ENCODE data around the gene ZMYND8. TPM values are rescaled to one million over a fixed set of nuclear protein-coding genes. Genes with fewer than 3 reads are reported as not detected.

ZMYND8 gene
- total RNA-seq, 1 experiment from 2014 or later = 29.0 TPM

GRCh38 chr20:47189060-47189459, 167.4 kb downstream of the ZMYND8 start:
- no TSS peak for BruUV-seq (replicated peaks)
- Histone ChIP-seq H3K9me3 (ENCODE audit: control insufficient read depth in 1 of 2, insufficient read depth in 1 of 2, low read depth in 1 of 2, low read length in 2 of 2) (no peaks in the 10 kb centered on the region), H3K36me3 (ENCODE audit: control insufficient read depth in 1 of 2, insufficient read depth in 2 of 2, low read length in 2 of 2) (no peaks in the 10 kb centered on the region), H3K27me3 (ENCODE audit: insufficient read depth, low read length) (no peaks in the 10 kb centered on the region; the same call in 1 of the 2 replicates), H3K4me2 (ENCODE audit: low read length) (no peak overlapping the region), H3K9me2 (ENCODE audit: insufficient read depth) (no peaks in the 10 kb centered on the region), H3K27ac (ENCODE audit: low read depth, low read length) (no peak overlapping the region), H3K4me1 (ENCODE audit: control insufficient read depth in 1 of 2, insufficient read depth in 2 of 2, low read length in 2 of 2) (peaks cover 0 to 14% of the 10 kb centered on the region in 2 experiments; a peak in 2 of 4 replicates), H3K9ac (ENCODE audit: low read length) (no peak overlapping the region), H3K4me3 (replicated peaks in 1 of 2; ENCODE audit: low read depth in 1 of 2, low read length in 2 of 2) (no peak overlapping the region), H3K79me2 (ENCODE audit: insufficient read depth, low read length) (no peaks in the 10 kb centered on the region), H4K20me1 (ENCODE audit: insufficient read depth) (no peaks in the 10 kb centered on the region), H2AFZ (ENCODE audit: low read depth, low read length, poor library complexity, severe bottlenecking) (no peak overlapping the region)
- RAD21 ChIA-PET (ENCODE audit: low non-redundant PET in 1 of 2, low total read pairs in 2 of 2, uncharacterized antibody in 2 of 2, unreplicated experiment in 2 of 2) = no interaction called here
- DNase-seq (ENCODE audit: low read depth, low spot score) = no peak
- intact Hi-C loops (cut with micrococcal nuclease) = no loop called here
- POLR2A ChIA-PET = no interaction called here
- CTCF ChIA-PET = no interaction called here
- TF ChIP-seq ZFX (IDR thresholded peaks at IDR 0.05) (no peak), POLR2A (IDR thresholded peaks at IDR 0.05; ENCODE audit: borderline replicate concordance, extremely low read depth, insufficient read depth, insufficient read length) (no peak), ELF1 (IDR thresholded peaks at IDR 0.05; ENCODE audit: borderline replicate concordance, low read depth) (no peak), SP1 (IDR thresholded peaks at IDR 0.05; ENCODE audit: low read depth) (no peak), RAD21 (IDR thresholded peaks at IDR 0.05; ENCODE audit: low read depth) (no peak), EZH2phosphoT487 (IDR thresholded peaks at IDR 0.05; ENCODE audit: borderline replicate concordance) (no peak), FOSL1 (IDR thresholded peaks at IDR 0.05; ENCODE audit: low read depth) (no peak), EGR1 (IDR thresholded peaks at IDR 0.05; ENCODE audit: low read depth) (no peak), CEBPB (IDR thresholded peaks at IDR 0.05; ENCODE audit: low read depth) (no peak), SIN3A (IDR thresholded peaks at IDR 0.05; ENCODE audit: low read depth) (no peak)
- no peak for ATAC-seq

- no peak overlapping the region for H3K27ac ChIP-seq (ENCODE audit: low read depth, low read length)
- DNase-seq (ENCODE audit: low read depth, low spot score) = no peak
- H3K9me3 ChIP-seq (ENCODE audit: control insufficient read depth in 1 of 2, insufficient read depth in 1 of 2, low read depth in 1 of 2, low read length in 2 of 2) = no peaks in the 10 kb centered on the region
- CTCF ChIA-PET = no interaction called here
- no peaks in the 10 kb centered on the region for H4K20me1 ChIP-seq (ENCODE audit: insufficient read depth)
- peaks cover 0 to 14% of the 10 kb centered on the region in 2 experiments; a peak in 2 of 4 replicates for H3K4me1 ChIP-seq (ENCODE audit: control insufficient read depth in 1 of 2, insufficient read depth in 2 of 2, low read length in 2 of 2)
- POLR2A ChIA-PET = no interaction called here
- no peak for ATAC-seq
- RAD21 ChIA-PET (ENCODE audit: low non-redundant PET in 1 of 2, low total read pairs in 2 of 2, uncharacterized antibody in 2 of 2, unreplicated experiment in 2 of 2) = no interaction called here
- H3K9me2 ChIP-seq (ENCODE audit: insufficient read depth) = no peaks in the 10 kb centered on the region
- no peak overlapping the region for H3K4me2 ChIP-seq (ENCODE audit: low read length)
- H2AFZ ChIP-seq (ENCODE audit: low read depth, low read length, poor library complexity, severe bottlenecking) = no peak overlapping the region
- intact Hi-C loops (cut with micrococcal nuclease) = no loop called here
- no peaks in the 10 kb centered on the region for H3K36me3 ChIP-seq (ENCODE audit: control insufficient read depth in 1 of 2, insufficient read depth in 2 of 2, low read length in 2 of 2)
- H3K79me2 ChIP-seq (ENCODE audit: insufficient read depth, low read length) = no peaks in the 10 kb centered on the region
- no peak overlapping the region for H3K4me3 ChIP-seq (replicated peaks in 1 of 2; ENCODE audit: low read depth in 1 of 2, low read length in 2 of 2)
- no peak overlapping the region for H3K9ac ChIP-seq (ENCODE audit: low read length)
- TF ChIP-seq SP1 (IDR thresholded peaks at IDR 0.05; ENCODE audit: low read depth) (no peak), EZH2 (IDR thresholded peaks at IDR 0.05) (no peak), SIN3A (IDR thresholded peaks at IDR 0.05; ENCODE audit: low read depth) (no peak)
- BruUV-seq (replicated peaks) = no TSS peak
- H3K27me3 ChIP-seq (ENCODE audit: insufficient read depth, low read length) = no peaks in the 10 kb centered on the region; the same call in 1 of the 2 replicates
These were observed 168.0 kb downstream of the ZMYND8 start for GRCh38 chr20:47188540-47188939.

Data from HCT116 (cell line).